Stimulated activated naive CD8-positive, alpha-beta T cell treated with anti-CD3 and anti-CD28 coated beads, Interleukin-15, Interleukin-2, amounts not matched to agents 100 U/mL and 50 U/mL, for 24 hours (primary cell): ENCODE measurements around the gene TPH2.

Experiments
- ATAC-seq: fragments of 150-1000 bp; cut with Tn5 transposase; one replicate; pipeline ENCODE4 v1.10.0; 2021
- DNase-seq: peaks from one replicate; pipeline ENCODE4 v3.0.0; 2021

Gene TPH2

DNA sequence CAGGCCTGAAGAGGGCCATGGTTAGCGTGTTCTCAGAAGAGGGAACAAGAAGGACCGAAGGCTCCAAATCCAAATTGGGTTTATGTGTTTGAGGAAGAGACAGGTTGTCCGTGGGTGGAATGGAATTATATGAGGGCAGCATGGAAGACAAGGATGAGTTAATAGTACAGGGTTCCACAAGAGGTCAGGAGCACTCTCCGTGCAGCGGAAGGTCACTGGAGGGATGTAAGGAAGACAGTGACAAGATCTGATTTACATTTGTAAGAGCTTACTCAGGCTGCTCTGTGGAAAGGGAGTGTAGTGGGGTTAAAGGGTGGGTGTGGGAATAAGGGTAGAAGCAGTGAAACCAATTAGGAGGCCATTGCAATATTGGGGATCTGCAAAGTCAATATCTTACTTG is 97.0 kb downstream of the TPH2 start:
- DNase-seq (no peak), ATAC-seq (no peak)

DNA sequence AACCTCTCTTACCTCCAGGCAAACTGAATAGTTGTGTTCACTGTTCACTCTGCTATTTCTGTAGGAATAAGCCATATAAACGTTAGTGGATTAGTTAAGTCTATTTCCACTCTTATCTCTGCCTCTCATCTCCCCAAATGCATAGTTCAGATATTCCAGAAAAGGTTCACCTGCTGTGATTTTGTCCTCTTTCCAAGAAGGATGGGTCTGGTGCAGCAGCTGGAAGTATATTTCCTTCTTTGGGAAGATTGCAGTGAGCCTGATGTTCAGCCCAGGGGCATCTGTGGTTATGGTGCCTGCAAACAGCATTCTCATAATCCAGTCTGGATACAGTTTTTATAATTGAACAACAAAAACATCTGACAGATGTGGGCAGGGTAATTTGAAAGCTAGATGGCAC is 97.7 kb downstream of the TPH2 start:
- DNase-seq (no peak), ATAC-seq (no peak)

DNA sequence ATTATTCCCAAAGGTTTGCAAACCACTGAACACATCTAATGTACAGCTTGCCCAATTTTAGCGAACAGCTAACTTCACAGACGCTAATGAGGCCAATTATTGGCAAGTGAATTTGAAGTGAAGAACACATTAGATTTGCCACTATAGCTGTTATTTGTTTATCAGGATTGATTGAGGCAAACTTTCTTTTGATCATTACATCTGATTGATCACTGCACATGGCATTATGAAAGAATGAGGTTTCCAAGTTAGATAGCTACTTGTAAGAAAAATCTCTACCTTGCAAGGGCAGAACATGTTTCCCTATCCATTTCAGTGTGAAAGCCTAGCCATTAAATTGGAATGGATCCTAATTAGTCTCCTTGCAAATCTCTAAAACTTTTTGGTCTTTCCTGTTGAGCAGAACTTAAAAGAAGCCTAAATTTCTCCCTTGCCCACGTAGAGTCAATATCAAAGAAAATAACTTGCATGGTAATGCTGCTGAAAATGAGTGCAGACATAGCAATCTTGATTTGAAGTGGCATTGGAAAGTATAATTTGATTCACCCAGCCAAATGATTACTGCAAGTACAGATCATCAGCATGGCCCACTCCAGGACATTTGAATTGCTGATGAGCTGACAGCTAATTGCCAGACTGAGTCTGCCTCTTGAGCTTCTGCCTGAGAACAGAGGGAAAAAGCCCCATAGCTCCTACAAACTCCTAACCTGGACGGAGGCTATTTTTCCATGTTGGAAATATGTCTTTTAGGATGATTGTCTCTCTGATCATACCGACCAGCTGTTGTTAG is 98.6 kb downstream of the TPH2 start:
- DNase-seq = no peak
- ATAC-seq = no peak

DNA sequence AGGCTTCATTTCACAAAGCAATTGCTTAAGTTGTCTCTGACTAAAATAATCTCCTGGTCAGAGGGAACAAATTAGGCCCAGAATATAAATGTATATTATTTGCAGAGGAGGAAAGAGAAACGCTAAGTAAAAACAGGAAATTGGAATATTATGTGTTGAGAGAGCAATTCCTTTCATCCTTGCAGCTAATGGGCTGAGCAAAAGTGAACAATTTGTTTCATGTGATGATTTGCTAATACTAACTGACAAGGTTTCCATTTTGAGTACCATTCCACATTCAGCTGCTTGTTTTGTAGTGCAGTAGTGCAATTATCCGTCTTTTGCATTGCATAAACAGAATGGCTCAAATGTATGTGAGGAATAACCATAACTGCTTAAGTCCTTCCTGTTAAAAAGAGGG is 103.2 kb downstream of the TPH2 start:
- no peak for DNase-seq
- no peak for ATAC-seq

DNA sequence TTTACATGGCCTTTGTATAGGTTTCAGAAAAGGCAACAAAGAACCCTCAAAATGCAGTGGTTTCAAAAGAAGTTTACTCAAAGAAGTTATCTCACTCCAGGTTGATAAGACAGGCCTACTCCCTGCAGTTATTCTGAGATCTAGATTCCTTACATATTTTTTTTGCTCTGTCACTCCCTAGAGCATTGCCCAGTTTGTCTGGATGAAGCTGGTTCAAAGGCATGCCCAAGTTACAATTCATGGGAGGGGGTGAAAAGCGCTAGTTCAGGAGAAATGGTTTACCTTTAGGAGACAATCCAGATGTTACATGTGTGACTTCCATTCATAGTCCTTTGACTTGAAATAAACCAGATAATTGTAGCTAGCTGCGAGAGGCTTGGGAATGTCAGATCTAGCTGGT is 115.0 kb downstream of the TPH2 start:
- DNase-seq (no peak), ATAC-seq (no peak)

DNA sequence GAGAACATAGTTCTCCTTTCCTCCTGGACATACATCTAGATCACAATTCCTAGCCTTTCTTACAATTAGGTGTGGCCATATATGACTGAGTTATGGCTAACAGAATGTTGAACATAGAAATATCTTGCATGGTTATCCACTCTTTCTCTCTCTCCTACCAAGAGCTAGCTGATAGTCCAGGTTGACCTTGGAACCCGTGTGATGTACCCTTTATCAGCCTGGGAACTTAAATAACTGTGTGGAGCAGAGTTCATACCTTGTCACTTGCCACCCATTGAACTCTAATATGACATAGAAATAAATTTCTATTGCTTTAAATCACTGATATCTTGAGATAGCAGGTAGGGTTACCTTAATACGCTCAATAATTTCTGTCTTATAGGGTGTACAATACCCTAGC is 115.9 kb downstream of the TPH2 start:
- no peak for ATAC-seq
- DNase-seq = no peak

DNA sequence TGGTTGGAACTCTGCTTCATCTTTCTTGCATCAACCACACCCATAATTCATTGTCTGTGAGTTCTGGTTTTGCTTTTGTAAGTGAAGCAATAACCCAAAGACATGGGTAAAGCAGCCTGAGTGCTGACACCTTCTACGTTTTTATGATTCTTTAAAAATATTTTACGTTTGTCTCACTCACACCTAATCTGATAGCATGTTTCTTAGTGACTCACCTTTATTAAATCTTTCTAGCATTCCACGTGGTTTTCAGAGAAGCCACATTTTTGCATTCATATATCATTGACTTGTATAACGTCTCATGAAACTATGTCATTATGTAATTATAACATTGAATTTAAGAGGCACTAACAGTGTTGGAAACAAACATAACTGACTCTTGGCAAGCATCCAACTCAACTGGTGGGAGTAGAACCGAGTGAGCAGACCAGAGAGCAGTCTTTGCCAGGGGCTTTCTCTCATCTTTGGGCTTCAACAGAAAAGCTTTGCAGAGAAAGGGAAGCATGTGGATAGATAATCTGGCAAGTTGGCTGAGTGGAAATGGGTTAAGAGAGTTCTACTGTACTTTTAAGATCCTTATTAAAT is 118.8 kb downstream of the TPH2 start:
- ATAC-seq (no peak), DNase-seq (no peak)

DNA sequence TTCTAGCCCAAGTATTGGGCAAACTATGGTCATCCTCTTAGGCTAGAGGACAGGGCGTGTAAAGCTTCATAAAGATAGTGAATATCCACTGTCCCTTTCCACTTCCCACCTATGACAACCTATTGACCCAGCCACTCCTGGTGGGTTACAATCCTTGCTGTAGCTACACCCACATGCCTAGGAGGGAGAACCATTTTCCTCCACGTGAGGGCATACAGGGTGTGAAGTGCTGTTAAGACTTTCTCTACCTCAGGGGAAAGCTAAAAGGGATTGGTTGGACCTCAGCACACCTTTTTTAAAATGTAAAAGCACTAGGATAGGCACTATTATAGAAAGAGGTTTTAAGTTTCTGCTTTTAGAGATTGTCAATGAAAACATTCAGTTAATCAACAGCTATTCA is 124.4 kb downstream of the TPH2 start:
- ATAC-seq (no peak), DNase-seq (no peak)

DNA sequence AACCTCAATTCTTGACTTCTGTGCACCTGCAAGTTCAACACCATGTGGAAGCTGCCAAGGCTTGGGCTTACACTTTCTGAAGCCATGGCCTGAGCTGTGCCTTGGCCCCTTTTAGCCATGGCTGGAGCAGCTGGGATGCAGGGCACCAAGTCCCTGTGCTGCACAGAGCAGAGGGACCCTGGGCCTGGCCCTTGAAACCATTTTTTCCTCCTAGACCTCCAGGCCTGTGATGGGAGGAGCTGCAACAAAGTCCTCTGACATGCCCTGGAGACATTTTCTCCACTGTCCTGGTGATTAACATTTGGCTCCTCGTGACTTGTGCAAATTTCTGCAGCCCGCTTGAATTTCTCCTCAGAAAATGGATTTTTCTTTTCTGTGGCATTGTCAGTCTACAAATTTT is 132.4 kb downstream of the TPH2 start:
- ATAC-seq (no peak), DNase-seq (no peak)

DNA sequence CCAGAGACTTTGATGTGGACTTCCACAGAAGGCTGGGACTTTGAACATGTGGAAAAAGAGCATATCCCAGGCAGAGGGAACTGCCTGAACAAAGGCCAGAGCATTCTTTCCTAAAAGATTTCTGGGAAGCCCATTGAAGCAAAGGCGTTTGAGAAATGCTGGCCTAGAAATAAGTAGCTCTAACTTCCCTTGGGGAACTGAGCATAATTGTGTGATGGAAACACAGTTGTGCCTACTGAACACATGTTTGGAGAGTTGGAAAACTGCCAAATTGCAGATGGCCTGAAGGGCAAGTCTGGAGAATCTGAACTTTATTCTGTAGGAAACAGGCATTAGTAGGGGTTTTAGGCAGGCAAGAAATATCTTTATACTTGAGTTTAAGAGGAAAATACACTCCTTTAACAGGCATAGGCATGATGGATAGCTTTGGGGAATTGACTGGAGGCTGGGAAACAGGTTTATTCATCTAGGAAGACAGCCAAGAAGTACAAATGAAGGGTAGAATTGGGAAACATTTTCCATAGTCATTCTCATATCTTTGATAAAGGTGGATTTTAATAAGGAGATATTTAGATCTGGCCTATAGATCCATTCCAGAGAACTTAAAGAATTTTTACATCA is 134.1 kb downstream of the TPH2 start:
- DNase-seq (no peak), ATAC-seq (no peak)

DNA sequence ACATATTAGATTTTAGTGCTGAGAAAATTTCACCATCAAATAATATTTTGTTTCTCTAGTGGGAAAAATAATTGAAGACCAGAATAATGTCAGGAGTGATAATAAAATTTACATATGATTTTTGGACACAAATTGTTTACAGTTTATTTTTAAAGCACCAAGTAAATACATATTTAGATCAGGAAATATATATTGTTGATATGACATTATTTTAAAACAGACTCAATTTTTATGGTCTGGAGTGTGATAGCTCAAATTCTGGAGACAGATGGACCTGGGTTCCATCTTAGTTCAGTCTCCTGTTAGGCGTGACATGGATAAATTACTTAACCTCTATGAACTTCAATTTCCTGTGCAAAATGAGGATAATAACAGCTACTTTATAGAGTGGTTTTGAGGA is 135.4 kb downstream of the TPH2 start:
- ATAC-seq (no peak), DNase-seq (no peak)

DNA sequence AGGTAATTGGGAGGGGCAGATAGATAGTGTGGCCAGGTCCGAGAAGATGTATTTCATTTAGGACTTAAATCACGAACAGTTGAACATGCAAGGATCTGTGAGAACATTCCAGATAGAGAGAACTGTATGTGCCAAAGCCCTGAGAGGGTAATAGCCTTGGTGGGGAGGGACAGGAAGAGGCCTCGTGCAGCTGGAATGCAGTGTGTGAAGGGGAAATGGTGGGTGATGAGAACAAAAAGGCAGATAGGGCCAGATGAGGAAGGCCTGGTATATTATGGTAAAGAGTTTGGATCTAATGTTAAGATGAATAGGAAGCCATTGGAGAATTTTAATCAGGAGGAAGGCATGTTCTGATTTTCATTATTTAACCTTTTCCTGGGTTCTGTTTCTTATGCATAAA is 136.3 kb downstream of the TPH2 start:
- ATAC-seq (no peak), DNase-seq (no peak)

DNA sequence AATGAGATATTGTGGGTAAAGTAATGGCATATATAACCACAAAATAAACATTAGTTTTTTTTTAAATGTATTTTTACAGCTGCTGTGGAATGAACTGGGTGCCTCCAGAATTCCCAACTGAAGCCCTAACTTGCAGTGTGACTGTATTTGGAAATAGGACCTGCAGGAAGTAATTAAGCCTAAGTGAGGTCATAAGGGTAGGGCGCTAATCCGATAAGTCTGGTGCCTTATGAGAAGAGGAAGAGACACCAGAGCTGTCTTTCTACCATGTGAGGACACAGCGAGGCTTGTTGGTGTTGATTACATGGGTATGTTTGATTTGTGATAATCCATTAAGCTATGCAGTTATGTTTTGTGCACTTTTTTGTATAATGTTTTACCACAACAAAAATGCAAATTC is 136.8 kb downstream of the TPH2 start:
- ATAC-seq (no peak), DNase-seq (no peak)

DNA sequence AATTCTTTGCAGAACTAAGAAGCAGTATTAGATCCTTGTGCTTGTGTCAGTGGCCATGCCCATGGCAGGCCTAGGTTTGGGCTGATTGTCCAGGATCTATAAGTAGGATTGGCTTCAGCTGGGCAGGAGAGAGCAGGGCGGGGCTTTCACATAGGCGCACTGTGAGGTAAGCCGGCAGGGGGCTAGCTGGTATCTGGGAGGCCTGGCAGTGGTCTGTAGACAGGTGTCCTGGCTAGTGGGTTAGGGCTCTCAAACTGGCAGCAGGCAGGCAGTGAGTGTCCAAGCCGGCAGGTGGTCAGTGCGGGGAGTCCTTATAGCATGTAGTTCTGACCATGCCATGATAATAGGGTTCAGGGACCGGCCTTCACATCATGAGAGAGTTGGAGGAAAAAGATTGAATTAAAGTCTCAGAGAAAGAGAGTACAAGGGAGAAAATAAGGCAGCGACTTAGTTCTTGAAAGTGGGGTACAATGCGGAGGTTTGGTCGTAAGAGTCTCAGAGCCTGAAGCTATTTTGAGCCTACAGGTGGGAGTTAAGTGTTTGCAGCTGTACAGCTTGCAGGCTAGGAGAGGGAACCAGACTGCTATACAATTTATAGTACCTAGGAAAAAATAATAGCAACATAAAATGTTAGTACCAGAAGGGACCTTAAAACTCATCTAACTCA is 137.4 kb downstream of the TPH2 start:
- DNase-seq (no peak), ATAC-seq (no peak)

DNA sequence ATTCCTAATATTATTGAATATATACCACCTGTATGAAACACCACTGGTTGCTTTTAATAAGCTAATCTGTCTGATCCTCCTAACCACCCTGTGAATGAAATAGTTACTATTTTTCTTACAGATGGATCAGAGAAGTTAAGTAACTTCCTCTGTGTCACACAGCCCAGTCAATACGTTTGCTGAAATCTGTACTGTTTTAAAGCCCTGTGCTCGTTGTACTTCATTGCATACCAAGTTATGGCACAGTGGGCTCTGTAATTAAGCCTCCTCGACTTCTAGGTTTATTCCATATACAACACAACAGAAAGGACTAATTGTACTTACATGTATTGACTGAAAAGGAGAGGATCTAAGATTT is 137.9 kb downstream of the TPH2 start:
- ATAC-seq (no peak), DNase-seq (no peak)

DNA sequence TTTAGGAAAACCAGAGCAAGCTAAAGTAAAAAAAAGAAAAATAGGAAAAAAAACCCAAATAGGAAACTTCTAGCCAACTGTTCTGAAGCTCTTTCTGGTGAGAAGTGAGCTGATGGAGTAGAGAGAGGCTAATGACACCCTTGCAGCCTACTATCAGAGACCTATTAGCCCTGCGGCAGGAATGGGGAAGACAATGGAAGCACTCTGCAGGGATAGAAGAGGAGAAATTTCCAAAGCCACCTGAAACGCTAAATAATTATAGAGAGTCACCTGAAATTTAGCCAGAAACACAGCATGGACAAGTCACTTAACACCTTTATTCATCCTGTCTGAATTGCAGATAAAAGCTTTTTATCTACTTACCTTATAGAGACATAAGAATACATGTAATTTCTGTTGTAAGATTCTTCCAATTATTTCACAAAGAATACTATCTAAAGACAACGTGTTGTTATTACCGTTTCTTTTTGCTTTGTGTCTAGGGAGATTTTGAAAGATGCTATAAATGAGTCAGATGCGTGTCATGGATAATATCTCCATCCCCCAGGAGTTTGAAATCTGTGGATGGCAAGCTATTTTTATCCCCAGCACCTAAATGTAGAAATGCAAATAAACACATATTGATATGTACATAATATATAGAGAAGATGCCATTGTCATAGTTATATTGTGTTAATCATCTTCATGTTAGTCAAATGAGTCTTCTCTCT is 138.6 kb downstream of the TPH2 start:
- ATAC-seq = no peak
- DNase-seq = no peak

DNA sequence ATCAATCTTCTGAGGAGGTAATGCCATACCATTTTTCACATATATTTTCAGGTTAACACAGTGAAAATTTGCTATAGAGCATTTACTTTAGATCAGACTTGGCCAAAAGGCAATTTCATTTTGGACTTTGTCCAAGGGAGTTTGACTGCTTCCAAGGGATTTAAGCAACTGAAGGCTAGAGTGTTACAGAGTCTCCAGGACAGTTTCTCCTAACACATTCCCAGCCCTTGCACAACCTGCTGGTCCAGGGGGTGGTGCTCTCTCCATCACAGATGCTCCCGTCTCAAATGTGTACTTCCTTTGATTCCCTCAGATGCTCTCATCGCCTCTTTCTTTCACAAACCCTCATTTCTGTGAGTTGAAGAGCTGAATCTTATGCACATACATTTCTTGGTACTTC is 143.1 kb downstream of the TPH2 start:
- DNase-seq (no peak), ATAC-seq (no peak)
